Mesenteric fat pad (tissue), 1 donor: Measurements from ENCODE around the gene TTC23. TPM values are rescaled to one million over a fixed set of nuclear protein-coding genes. Genes with fewer than 3 reads are reported as not detected.

Experiments
- DNase-seq: peaks from one replicate; pipeline ENCODE4 v3.0.0-alpha.2; 2020; ENCODE audit warnings: low spot score
- total RNA-seq: library from RNA; stranded (reverse); fragmentation: NEBNext Ultra II Directional; extraction: Animal tissue kit (Norgen Biotek cat#: 25700); gene quantifications from one replicate; pipeline ENCODE4 v1.2.1, GENCODE V29; 2021
- donor health status: DM: yes; HTN: yes; CAD: no.

TTC23 gene
- total RNA-seq, 1 donor from 2014 or later = 18.7 TPM

GRCh38 chr15:99165956-99166689, 83.3 kb downstream of the TTC23 start:
- DNase-seq = no peak

- DNase-seq = no peak
Observed at GRCh38 chr15:99165020-99165790, 84.2 kb downstream of the TTC23 start.

GRCh38 chr15:99164119-99164518, 85.3 kb downstream of the TTC23 start:
- no peak for DNase-seq

- DNase-seq = no peak
Observed at GRCh38 chr15:99163271-99164062, 85.9 kb downstream of the TTC23 start.

GRCh38 chr15:99158626-99159412, 90.6 kb downstream of the TTC23 start:
- no peak for DNase-seq

GRCh38 chr15:99157456-99157855, 91.9 kb downstream of the TTC23 start:
- no peak for DNase-seq

- no peak for DNase-seq
Observed at GRCh38 chr15:99155961-99156443, 93.4 kb downstream of the TTC23 start.

GRCh38 chr15:99154271-99154670, 95.1 kb downstream of the TTC23 start:
- no peak for DNase-seq

GRCh38 chr15:99153026-99153535, 96.3 kb downstream of the TTC23 start:
- DNase-seq = no peak

- no peak for DNase-seq
Observed at GRCh38 chr15:99151156-99151555, 98.2 kb downstream of the TTC23 start.

GRCh38 chr15:99149366-99149765, 100.0 kb downstream of the TTC23 start:
- no peak for DNase-seq

- no peak for DNase-seq
Observed at GRCh38 chr15:99148851-99149276, 100.5 kb downstream of the TTC23 start.

GRCh38 chr15:99146661-99147060, 102.7 kb downstream of the TTC23 start:
- DNase-seq = no peak

GRCh38 chr15:99145778-99146177, 103.6 kb downstream of the TTC23 start:
- DNase-seq = no peak

GRCh38 chr15:99145005-99145404, 104.4 kb downstream of the TTC23 start:
- no peak for DNase-seq

- no peak for DNase-seq
Observed at GRCh38 chr15:99143655-99144610, 105.4 kb downstream of the TTC23 start.

- no peak for DNase-seq
Observed at GRCh38 chr15:99143242-99143641, 106.1 kb downstream of the TTC23 start.

- no peak for DNase-seq
Observed at GRCh38 chr15:99142562-99142961, 106.8 kb downstream of the TTC23 start.

- no peak for DNase-seq
Observed at GRCh38 chr15:99141943-99142342, 107.4 kb downstream of the TTC23 start.
